Measurements from ENCODE around the gene NANS.
"Not testable (repeated sequence)": the region's sequence is repeated elsewhere in the genome, so short reads cannot be mapped to it uniquely, and the experiment has no call there.

DNA sequence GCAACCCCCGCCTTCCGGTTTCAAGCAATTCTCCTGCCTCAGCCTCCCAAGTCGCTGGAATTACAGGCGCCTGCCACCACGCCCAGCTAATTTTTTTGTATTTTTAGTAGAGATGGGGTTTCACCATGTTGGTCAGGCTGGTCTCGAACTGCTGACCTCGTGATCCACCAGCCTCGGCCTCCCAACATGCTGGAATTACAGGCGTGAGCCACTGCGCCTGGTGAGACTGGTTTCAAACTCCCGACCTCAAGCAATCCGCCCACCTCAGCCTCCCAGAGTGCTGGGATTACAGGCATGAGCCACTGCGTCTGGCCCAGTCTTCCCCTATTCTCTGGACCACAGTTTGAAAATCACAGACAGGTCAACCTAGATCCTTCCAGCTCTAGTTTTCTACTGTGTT is 67.6 kb downstream of the NANS start:
- TF ChIP-seq, protein P1, sequence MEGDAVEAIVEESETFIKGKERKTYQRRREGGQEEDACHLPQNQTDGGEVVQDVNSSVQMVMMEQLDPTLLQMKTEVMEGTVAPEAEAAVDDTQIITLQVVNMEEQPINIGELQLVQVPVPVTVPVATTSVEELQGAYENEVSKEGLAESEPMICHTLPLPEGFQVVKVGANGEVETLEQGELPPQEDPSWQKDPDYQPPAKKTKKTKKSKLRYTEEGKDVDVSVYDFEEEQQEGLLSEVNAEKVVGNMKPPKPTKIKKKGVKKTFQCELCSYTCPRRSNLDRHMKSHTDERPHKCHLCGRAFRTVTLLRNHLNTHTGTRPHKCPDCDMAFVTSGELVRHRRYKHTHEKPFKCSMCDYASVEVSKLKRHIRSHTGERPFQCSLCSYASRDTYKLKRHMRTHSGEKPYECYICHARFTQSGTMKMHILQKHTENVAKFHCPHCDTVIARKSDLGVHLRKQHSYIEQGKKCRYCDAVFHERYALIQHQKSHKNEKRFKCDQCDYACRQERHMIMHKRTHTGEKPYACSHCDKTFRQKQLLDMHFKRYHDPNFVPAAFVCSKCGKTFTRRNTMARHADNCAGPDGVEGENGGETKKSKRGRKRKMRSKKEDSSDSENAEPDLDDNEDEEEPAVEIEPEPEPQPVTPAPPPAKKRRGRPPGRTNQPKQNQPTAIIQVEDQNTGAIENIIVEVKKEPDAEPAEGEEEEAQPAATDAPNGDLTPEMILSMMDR (IDR thresholded peaks at IDR 0.05; ENCODE audit: low read depth, low read length): not testable (repeated sequence)
- not testable (repeated sequence) for TF ChIP-seq POLR2A (IDR thresholded peaks at IDR 0.05; ENCODE audit: extremely low read depth, insufficient read length); MYC (IDR thresholded peaks at IDR 0.05; ENCODE audit: low read depth, low read length)
- TF ChIP-seq, protein P2, sequence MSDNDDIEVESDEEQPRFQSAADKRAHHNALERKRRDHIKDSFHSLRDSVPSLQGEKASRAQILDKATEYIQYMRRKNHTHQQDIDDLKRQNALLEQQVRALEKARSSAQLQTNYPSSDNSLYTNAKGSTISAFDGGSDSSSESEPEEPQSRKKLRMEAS (IDR thresholded peaks at IDR 0.05; ENCODE audit: low read depth, low read length): not testable (repeated sequence)

All from NB4 (cell line).